GM23248 (cell line): ENCODE results near the gene ATP2B1.

Experiments
- EZH2 ChIP-seq: fragments of 200-600 bp; sonication (generic); IDR thresholded peaks from 2 replicates; pipeline ENCODE4 v1.6.1; 2018; ENCODE audit warnings: antibody characterized with exemption, mild to moderate bottlenecking; ENCODE audit not compliant: insufficient read depth, poor library complexity, severe bottlenecking
- EZH2phosphoT487 ChIP-seq: fragments of 200-600 bp; sonication (generic); IDR thresholded peaks from 2 replicates; pipeline ENCODE4 v1.6.1; 2018; ENCODE audit warnings: antibody characterized with exemption, moderate library complexity, mild to moderate bottlenecking, low read depth; ENCODE audit not compliant: insufficient read depth

DNA sequence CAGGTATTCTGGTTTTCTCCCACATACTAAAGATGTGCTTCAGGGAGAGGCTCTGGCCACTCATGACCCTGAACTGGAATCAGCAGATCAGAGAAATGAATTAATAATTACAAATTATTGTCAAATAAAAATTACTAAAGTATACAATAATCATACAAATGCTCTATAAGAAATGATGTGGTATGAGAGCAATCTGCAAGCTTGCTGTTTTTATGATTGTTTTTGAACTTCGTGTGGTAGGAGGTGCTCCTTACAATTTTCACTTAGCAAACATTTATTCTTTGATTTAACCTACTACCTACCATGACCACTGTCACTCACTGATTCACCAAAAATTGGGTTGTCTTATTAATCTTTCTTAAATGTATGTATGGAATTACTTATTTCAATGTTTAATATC is 16.2 kb downstream of the ATP2B1 start:
- TF ChIP-seq EZH2phosphoT487 (no peak), EZH2 (no peak)
